ENCODE measurements around the gene TFDP1.
"Not testable (repeated sequence)": the region's sequence is repeated elsewhere in the genome, so short reads cannot be mapped to it uniquely, and the experiment has no call there.

TFDP1 gene

GRCh38 chr13:113551081-113552000, 33.2 kb upstream of the TFDP1 start:
- DNase-seq, result no peak

DNA sequence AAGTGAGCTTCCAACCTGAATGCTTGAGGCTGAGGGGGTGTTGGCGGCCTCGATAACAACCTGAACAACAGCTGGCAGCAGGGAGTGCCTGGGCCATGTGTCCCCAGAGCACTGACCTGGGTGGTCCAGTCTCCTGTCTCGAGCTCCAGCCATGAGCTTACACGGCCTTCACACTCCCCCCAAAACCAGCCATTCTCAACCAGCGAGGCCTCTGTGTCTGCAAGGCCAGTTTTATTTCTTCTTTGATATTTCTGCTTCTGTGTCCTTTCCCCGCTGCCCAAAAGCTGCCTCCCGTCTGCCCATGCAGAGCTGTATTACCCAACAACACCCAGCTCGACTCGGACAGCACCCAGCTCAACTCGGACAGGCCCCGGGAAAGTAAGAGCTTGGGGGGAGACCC, 32.5 kb upstream of the TFDP1 start:
- DNase-seq, result no peak

DNA sequence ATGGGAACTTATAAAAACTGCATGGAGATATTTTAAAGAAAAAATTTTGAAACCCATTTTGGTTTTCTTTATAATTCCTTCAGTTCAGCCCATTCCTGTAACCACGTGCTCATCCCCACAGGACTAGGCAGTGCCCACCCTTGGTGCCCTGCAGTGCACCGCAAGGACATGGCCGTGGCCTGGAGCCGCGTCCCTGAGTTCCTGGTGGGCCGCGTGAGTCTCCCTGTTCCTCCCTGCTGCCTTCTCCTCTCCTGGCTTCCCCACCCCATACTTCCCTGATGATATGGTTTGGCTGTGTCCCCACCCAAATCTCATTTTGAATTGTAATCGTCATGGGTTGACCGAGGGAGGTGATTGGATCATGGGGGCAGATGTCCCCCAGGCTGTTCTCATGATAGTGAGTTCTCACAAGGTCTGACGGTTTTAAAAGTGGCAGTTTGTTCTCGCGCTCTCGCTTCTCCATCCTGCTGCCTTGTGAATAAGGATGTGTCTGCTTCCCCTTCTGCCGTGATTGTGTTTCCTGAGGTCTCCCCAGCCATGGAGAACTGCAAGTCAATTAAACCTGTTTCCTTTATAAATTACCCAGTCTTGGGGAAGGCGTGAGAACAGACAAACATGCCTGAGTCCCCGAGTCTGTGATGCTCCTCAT, 31.6 kb upstream of the TFDP1 start:
- no peak for DNase-seq

DNA sequence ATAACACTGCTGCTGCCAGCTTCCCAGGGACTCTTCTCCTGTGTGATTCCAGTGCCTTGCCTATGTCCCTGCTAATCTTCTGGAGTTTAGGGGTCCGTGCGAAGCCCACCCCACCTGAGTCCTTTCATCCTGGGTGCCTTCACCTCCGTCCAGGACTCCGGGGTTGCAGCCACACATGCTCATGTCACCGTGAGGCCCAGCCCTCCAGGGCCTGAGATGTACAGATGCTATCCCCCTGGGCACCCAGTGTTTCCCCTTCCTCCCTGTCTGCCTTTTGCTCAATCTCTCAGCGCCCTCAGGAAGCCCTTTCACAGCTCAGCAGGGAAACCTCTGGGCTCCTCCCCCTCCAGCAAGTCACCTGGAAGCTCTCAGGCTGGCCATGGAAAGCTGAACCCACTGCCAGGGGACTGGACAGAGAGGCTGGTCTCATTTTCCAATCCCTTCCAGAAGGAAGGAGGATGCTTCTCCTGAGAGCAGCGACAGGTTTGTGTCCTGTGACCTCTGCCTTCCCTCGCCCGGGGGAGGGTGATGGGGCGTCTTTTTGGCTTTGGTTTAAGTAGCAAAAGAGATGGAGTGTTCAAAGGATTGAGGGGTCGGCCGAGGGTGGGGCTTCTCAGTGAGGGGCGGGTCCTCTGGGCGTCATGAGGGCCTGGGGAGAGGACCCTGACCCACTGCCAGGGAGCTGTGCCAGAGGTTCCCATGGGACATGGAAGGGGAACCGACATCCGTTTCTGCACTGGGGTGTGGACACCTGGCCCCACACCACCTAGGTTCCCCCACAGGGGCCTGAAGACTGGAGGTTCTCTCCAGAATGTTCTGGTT, 30.8 kb upstream of the TFDP1 start:
- no peak for DNase-seq

DNA sequence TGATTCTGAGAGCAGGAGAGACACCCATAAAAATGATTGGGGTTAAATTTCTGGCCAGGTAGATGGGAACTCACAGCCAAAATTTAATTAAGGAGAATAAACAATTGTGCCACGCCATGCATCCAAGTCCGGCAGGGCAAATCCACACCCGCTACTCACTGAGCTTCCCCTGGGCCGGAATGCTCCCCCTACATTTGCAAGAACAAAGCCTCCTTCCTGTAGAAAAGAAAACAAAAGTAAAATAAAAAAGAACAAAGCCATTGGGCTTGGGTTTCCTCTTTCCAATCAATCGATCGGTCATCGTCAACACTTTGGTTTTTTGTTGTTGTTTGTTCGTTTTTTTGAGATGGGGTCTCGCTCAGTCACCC, 30.2 kb upstream of the TFDP1 start:
- DNase-seq, result no peak

- DNase-seq, result no peak
Measured at GRCh38 chr13:113555141-113555540, 29.4 kb upstream of the TFDP1 start.

- DNase-seq, result no peak
Measured at GRCh38 chr13:113557013-113557412, 27.5 kb upstream of the TFDP1 start.

DNA sequence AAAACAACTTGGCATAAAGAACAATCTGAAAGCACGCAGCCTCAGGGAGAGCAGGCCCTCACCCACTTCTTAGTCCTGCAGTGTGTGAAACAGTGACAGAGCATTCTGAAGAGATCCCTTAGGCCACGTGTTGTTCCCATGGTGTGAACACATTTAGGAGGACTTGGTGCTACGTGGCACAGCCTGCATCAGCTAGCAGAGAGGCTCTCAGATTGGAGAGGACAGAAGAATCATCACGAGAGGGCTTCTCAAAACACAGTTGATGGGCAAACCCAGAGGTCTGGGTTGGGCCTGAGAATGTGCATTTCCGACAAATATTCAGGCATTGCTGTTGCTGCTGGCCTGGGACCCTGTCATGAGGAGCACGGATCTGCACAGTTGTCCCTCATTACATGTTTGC, 26.1 kb upstream of the TFDP1 start:
- DNase-seq, result no peak

- no peak for DNase-seq
Measured at GRCh38 chr13:113559061-113559460, 25.5 kb upstream of the TFDP1 start.

GRCh38 chr13:113559901-113560644, 24.5 kb upstream of the TFDP1 start:
- no peak for DNase-seq

- no peak for DNase-seq
Measured at GRCh38 chr13:113560645-113561416, 23.7 kb upstream of the TFDP1 start.

DNA sequence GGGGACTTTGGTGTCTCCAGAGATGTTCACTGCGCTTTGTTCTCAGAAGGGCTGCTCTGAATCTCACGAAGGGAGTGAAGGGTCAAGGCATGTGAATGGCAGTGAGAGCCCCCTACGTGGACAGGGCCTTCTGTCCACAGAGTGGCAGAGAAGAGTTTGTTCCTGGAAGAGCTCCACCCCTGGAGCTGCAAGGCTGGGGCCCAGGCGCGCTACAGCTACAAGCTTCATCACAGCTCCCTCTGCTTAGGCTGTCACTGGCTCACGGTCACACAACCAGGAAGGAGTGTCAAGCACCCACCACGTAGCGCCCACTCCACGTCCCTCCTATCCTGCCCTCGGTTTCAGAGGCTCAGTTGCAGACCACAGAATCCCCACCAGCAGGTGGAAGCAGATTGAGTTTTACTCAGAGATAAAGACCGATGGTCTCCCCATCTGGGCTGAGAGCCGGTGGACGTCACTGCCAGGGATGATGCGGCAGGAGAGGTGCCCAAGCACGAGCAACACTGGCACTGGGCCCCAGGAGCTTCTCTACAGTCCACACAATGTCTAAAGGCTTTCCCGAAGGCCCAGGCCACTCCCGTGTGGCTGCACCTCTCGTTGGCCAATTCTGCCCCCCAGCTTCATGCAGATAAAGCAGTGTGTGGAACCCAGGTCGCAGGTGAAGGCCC, 23.0 kb upstream of the TFDP1 start:
- no peak for DNase-seq

GRCh38 chr13:113562085-113562749, 22.3 kb upstream of the TFDP1 start:
- DNase-seq, result peak; percentile 32

- no peak for DNase-seq
Measured at GRCh38 chr13:113562844-113563243, 21.7 kb upstream of the TFDP1 start.

GRCh38 chr13:113563511-113563910, 21.0 kb upstream of the TFDP1 start:
- not testable (repeated sequence) for DNase-seq

DNA sequence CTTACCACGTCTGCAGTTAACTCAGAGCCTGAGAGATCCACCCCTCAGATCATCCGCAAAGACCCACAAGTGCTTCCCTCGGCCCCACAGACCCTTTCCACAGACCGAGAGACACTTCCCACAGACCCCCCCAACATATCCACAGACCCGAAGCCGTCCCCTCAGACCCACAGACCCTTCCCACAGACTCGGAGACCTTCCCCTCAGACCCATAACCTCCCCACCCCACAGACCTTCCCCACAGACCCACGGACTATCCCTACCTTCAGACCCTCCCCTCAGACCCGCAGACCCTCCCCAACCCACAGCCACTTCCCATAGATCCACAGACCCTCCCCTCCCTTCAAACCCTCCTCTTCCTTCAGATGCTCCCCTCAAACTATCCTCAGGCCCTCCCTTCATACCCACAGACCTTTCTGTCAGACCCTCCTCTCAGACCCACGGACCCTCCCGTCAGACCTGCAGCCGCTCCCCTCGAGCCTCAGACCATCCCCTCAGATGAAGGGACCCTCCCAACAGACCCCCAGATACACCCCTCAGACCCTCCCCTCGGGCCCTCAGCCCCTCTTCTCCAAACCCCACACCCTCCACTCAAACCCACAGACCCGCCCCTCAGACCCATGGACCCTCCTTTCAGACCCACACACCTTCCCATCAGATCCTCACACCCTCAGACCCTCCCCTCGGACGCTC, 20.1 kb upstream of the TFDP1 start:
- DNase-seq, result no peak

GRCh38 chr13:113565526-113566226, 18.9 kb upstream of the TFDP1 start:
- no peak for DNase-seq

DNA sequence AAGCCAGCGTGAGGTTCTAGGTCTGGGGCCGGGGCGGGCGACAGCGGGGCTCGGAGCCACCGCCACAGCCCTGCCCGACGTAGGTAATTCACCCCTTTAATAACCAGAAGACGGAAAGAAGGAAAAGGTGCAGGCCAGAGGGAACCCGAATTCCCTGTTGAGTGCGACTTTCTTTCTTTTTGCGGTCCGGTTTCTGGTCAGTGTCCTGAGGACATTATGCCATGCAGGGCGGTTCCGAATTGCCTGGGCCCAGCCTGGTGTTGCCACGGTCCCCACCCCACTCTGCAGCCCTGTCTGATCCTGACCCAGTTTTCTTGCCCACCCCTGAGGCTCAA, 18.4 kb upstream of the TFDP1 start:
- no peak for DNase-seq

DNA sequence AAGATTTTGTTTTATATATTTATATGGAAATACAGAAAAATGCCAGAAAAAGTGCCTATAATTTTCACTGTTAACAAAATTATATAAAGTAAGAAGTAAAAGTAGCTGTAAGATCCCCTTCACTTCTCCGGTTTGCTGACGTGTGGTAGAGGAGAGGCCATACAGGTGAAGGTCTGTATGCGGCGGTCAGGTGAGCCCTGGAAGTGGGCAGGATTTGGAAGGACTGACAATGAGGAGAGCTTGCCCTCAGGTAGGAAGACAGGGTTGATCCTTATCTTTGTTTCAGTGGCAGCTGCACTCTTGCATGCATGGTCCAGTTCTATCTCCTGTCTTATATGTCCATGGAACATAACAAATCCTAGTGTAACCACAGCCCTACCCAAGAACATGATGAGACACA, 16.9 kb upstream of the TFDP1 start:
- DNase-seq, result no peak

- no peak for DNase-seq
Measured at GRCh38 chr13:113573065-113573464, 11.5 kb upstream of the TFDP1 start.
